Measurements from ENCODE around the gene LPP. TPM values are rescaled to one million over a fixed set of nuclear protein-coding genes. Genes with fewer than 3 reads are reported as not detected.

Gene LPP
- total RNA-seq, 1 donor from 2014 or later, result 93.9 TPM

GRCh38 chr3:188331166-188331565, 177.2 kb downstream of the LPP start:
- no peak overlapping the region for H3K4me3 ChIP-seq (ENCODE audit: low read depth, low read length)
- no peak for TF ChIP-seq CTCF (conservative IDR thresholded peaks at IDR 0.05; ENCODE audit: low read depth, low read length)
- no peak for DNase-seq (ENCODE audit: low read depth)

- H3K4me3 ChIP-seq (ENCODE audit: low read depth, low read length), result no peak overlapping the region
- TF ChIP-seq CTCF (conservative IDR thresholded peaks at IDR 0.05; ENCODE audit: low read depth, low read length), result no peak
- no peak for DNase-seq (ENCODE audit: low read depth)
These were observed 178.1 kb downstream of the LPP start for GRCh38 chr3:188332085-188332484.

- DNase-seq (ENCODE audit: low read depth), result no peak
- no peak for TF ChIP-seq CTCF (conservative IDR thresholded peaks at IDR 0.05; ENCODE audit: low read depth, low read length)
These were observed 181.7 kb downstream of the LPP start for GRCh38 chr3:188335656-188336055.

GRCh38 chr3:188336178-188336577, 182.2 kb downstream of the LPP start:
- no peak for DNase-seq (ENCODE audit: low read depth)
- no peak overlapping the region for H3K4me3 ChIP-seq (ENCODE audit: low read depth, low read length)
- no peak for TF ChIP-seq CTCF (conservative IDR thresholded peaks at IDR 0.05; ENCODE audit: low read depth, low read length)

More at GRCh38 chr3:188335656-188336055, 181.7 kb downstream of the LPP start:
- H3K4me3 ChIP-seq (ENCODE audit: low read depth, low read length), result no peak overlapping the region

GRCh38 chr3:188337232-188337631, 183.3 kb downstream of the LPP start:
- no peak overlapping the region for H3K4me3 ChIP-seq (ENCODE audit: low read depth, low read length)
- DNase-seq (ENCODE audit: low read depth), result no peak
- no peak for TF ChIP-seq CTCF (conservative IDR thresholded peaks at IDR 0.05; ENCODE audit: low read depth, low read length)

GRCh38 chr3:188338086-188338485, 184.1 kb downstream of the LPP start:
- TF ChIP-seq CTCF (conservative IDR thresholded peaks at IDR 0.05; ENCODE audit: low read depth, low read length), result no peak
- H3K4me3 ChIP-seq (ENCODE audit: low read depth, low read length), result no peak overlapping the region
- DNase-seq (ENCODE audit: low read depth), result no peak

GRCh38 chr3:188339410-188340295, 185.7 kb downstream of the LPP start:
- TF ChIP-seq CTCF (conservative IDR thresholded peaks at IDR 0.05; ENCODE audit: low read depth, low read length), result no peak
- no peak for DNase-seq (ENCODE audit: low read depth)

More at GRCh38 chr3:188339410-188340295, 185.7 kb downstream of the LPP start:
- no peak overlapping the region for H3K4me3 ChIP-seq (ENCODE audit: low read depth, low read length)
